Thyroid gland (tissue), 4 donors: Measurements from ENCODE around the gene CERS4. TPM values are rescaled to one million over a fixed set of nuclear protein-coding genes. Genes with fewer than 3 reads are reported as not detected.

Experiments
- DNase-seq, 2 donors: peaks; one replicate each; pipeline ENCODE4 v3.0.0-alpha.2; 2019
- H3K27ac ChIP-seq, 3 donors: fragments of 200-600 bp; sonication (generic); 1 replicate in 2 of 3; 2 replicates in 1 of 3; pipeline ENCODE4 v1.5.1; 2016 to 2019; ENCODE audit warnings: mild to moderate bottlenecking in 1 of 3, moderate library complexity in 1 of 3
- H3K27me3 ChIP-seq: fragments of 200-600 bp; sonication (generic); one replicate; pipeline ENCODE4 v1.5.1; 2019
- H3K36me3 ChIP-seq, 2 donors: fragments of 200-600 bp; sonication (generic); one replicate each; pipeline ENCODE4 v1.5.1; 2016 to 2019
- H3K4me1 ChIP-seq, 2 donors: fragments of 200-600 bp; sonication (generic); one replicate each; pipeline ENCODE4 v1.5.1; 2017 to 2019
- H3K4me3 ChIP-seq, 3 donors: fragments of 200-600 bp; sonication (generic); replicated peaks in 1 of 3; 1 replicate in 2 of 3; 2 replicates in 1 of 3; pipeline ENCODE4 v1.5.1; 2016; ENCODE audit warnings: mild to moderate bottlenecking in 1 of 3
- H3K9me3 ChIP-seq: fragments of 200-600 bp; sonication (generic); one replicate; pipeline ENCODE4 v1.5.1; 2017
- POLR2A ChIP-seq, 2 donors: fragments of 450-650 bp; IDR thresholded peaks; one replicate each; pipeline ENCODE4 v1.6.1; 2017; ENCODE audit warnings: antibody characterized with exemption in 2 of 2, mild to moderate bottlenecking in 2 of 2, moderate library complexity in 1 of 2
- WGBS, 2 donors: methylation state at CpG; one replicate each; pipeline ENCODE4 v1.1.5; 2017; 5-methylcytosine and 5-hydroxymethylcytosine counted together
- intact Hi-C: fragments of 100-400 bp; cut with DNase I; formaldehyde crosslinking; loops from one replicate; pipeline ENCODE4 v1.15.1; 2023
- total RNA-seq, 4 donors: library from RNA; depleted of rRNA; stranded (reverse); fragments of >200 nt; gene quantifications; one replicate each; pipeline ENCODE4 v1.2.3, GENCODE V29; 2016
- TF ChIP-seq, protein P1 (sequence below), 6 experiments: fragments of 200-600 bp in 3 of 6; fragments of 450-650 bp in 3 of 6; sonication (generic) in 3 of 6; IDR thresholded peaks; one replicate each; pipeline ENCODE4 v1.5.1; 2016 to 2019; ENCODE audit warnings: antibody characterized with exemption in 6 of 6, mild to moderate bottlenecking in 2 of 6, inconsistent platforms in 1 of 6, moderate library complexity in 1 of 6

Gene CERS4
- total RNA-seq = 100 to 1,000 TPM; 123 to 175 (median 144) TPM

DNA sequence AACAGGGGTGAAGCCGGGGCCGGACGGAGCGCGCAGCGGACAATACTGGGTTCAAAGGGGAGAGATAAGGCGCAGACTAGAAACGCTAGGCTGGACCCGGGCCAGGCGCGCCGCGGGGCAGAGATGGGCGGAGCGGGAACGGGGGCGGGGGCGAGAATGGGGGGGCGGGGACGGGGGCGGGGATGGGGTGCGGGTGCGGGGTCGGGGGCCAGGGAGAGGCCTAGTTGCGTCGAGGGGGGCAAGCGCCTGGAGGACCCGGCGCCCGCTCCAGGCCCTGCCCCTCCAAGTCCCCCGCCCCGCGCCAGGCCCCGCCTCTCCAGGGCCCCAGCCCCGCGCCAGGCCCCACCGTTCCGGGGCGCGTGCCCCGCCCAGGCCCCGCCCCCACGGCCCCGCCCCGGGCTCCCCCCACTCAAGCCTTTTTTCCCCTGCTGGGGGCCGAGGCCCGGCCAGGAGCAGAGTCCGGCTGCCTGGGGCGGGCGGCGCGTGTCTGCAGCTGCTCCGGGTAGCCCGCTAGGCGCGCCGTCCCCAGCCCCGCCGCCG lies at the start of gene CERS4:
CERS4 (plus strand) TSS at position 449 of the 540 bp plus-strand sequence. CDS start 41,707 bp downstream, outside the sequence.
- H3K4me1 ChIP-seq = peaks cover 61 to 72% of the 10 kb centered on the region in 2 donors
- no peaks in the 10 kb centered on the region for H3K36me3 ChIP-seq
- DNase-seq = peak; percentile 75 to 79
- peak within 1 kb of the TSS; percentile 83 to 98 (median 89) for H3K27ac ChIP-seq
- H3K9me3 ChIP-seq = no peaks in the 10 kb centered on the region
- peak within 1 kb of the TSS; percentile 66 to 80 (median 80) for H3K4me3 ChIP-seq
- TF ChIP-seq POLR2A (IDR thresholded peaks at IDR 0.05) = peak in 1 of 2 donors; percentile 60
- TF ChIP-seq, protein P1, sequence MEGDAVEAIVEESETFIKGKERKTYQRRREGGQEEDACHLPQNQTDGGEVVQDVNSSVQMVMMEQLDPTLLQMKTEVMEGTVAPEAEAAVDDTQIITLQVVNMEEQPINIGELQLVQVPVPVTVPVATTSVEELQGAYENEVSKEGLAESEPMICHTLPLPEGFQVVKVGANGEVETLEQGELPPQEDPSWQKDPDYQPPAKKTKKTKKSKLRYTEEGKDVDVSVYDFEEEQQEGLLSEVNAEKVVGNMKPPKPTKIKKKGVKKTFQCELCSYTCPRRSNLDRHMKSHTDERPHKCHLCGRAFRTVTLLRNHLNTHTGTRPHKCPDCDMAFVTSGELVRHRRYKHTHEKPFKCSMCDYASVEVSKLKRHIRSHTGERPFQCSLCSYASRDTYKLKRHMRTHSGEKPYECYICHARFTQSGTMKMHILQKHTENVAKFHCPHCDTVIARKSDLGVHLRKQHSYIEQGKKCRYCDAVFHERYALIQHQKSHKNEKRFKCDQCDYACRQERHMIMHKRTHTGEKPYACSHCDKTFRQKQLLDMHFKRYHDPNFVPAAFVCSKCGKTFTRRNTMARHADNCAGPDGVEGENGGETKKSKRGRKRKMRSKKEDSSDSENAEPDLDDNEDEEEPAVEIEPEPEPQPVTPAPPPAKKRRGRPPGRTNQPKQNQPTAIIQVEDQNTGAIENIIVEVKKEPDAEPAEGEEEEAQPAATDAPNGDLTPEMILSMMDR (IDR thresholded peaks at IDR 0.05) = no peak
- no peaks in the 10 kb centered on the region for H3K27me3 ChIP-seq
- 0 to 1% methylated on average over 2 to 15 of the region's 60 CpGs for WGBS, 2 donors
- intact Hi-C loops = no loop called here

- Histone ChIP-seq H3K27me3 (no peaks in the 10 kb centered on the region), H3K9me3 (no peaks in the 10 kb centered on the region), H3K36me3 (no peaks in the 10 kb centered on the region), H3K4me3 (no peak overlapping the region), H3K4me1 (no peaks in the 10 kb centered on the region), H3K27ac (no peak overlapping the region)
- intact Hi-C loops = no loop called here
- TF ChIP-seq POLR2A (IDR thresholded peaks at IDR 0.05) = no peak
- TF ChIP-seq, protein P1 (IDR thresholded peaks at IDR 0.05) = no peak
- WGBS, 2 donors = 71 to 81% methylated on average over 11 to 12 of the region's 12 CpGs
- DNase-seq = no peak
These were observed 48.0 kb upstream of the CERS4 start for GRCh38 chr19:8161135-8161646.

DNA sequence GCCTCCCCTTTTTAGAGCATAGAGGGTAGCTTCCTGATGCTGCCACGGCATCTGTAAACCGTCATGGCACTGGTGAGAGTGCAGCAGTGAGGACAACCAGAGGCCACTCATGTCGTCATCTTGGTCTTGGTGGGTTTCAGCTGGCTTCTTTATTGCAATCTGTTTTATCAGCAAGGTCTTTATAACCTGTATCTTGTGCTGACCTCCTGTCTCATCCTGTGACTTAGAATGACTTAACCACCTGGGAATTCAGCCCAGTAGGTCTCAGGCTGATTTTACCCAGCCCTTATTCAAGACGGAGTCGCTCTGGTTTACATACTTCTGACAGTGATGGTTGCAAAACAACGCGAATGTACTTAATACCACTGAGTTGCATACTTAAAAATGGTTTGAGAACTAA lies 45.4 kb upstream of the CERS4 start:
- H3K9me3 ChIP-seq = no peaks in the 10 kb centered on the region
- 69 to 80% methylated on average over 7 of the region's 7 CpGs for WGBS, 2 donors

DNA sequence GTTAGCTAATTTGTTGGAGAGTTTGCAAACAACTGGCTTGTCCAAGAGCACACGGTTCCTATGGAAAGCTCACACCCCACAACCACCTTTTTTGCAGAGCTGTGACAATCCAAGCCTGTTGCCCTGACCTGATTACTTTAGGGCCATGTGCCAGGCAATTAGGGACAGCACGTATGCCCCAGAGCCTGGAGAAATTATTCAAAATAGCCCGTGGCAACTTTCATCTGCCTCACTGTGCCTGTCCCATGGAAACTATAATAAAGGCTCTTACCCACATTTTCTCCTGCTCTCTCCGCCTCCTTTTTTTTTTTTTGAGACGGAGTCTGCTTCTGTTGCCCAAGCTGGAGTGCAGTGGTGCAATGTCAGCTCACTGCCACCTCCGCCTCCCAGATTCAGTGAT lies 41.2 kb upstream of the CERS4 start:
- no peak for DNase-seq
- no peak overlapping the region for H3K4me3 ChIP-seq
- H3K27ac ChIP-seq = no peak overlapping the region
- TF ChIP-seq, protein P1 (IDR thresholded peaks at IDR 0.05) = no peak
- no peak for TF ChIP-seq POLR2A (IDR thresholded peaks at IDR 0.05)
- WGBS, 2 donors = 62 to 71% methylated on average over 6 of the region's 6 CpGs
- no peaks in the 10 kb centered on the region for H3K36me3 ChIP-seq
- H3K9me3 ChIP-seq = no peaks in the 10 kb centered on the region
- intact Hi-C loops = no loop called here
- H3K27me3 ChIP-seq = no peaks in the 10 kb centered on the region
- no peaks in the 10 kb centered on the region for H3K4me1 ChIP-seq

More for the DNA sequence above, 45.4 kb upstream of the CERS4 start:
- Histone ChIP-seq H3K27ac (no peak overlapping the region), H3K4me3 (no peak overlapping the region), H3K4me1 (no peaks in the 10 kb centered on the region), H3K36me3 (no peaks in the 10 kb centered on the region), H3K27me3 (no peaks in the 10 kb centered on the region)
- TF ChIP-seq, protein P1 (IDR thresholded peaks at IDR 0.05) = no peak
- no peak for TF ChIP-seq POLR2A (IDR thresholded peaks at IDR 0.05)
- intact Hi-C loops = no loop called here
- DNase-seq = no peak

GRCh38 chr19:8168537-8168936 lies 40.6 kb upstream of the CERS4 start:
- Histone ChIP-seq H3K4me1 (no peaks in the 10 kb centered on the region), H3K36me3 (no peaks in the 10 kb centered on the region), H3K4me3 (no peak overlapping the region), H3K9me3 (no peaks in the 10 kb centered on the region), H3K27me3 (no peaks in the 10 kb centered on the region), H3K27ac (no peak overlapping the region)
- intact Hi-C loops = no loop called here
- 95 to 99% methylated on average over 7 of the region's 7 CpGs for WGBS, 2 donors
- TF ChIP-seq, protein P1 (IDR thresholded peaks at IDR 0.05) = no peak
- TF ChIP-seq POLR2A (IDR thresholded peaks at IDR 0.05) = no peak
- DNase-seq = no peak
